H1 (cell line): ENCODE measurements around the gene GIMAP5. TPM values are rescaled to one million over a fixed set of nuclear protein-coding genes. Genes with fewer than 3 reads are reported as not detected.

Experiments
- CTCF ChIA-PET: fragments of 300-600 bp; sonication (Branson Sonifier 250); formaldehyde crosslinking; loops from one replicate; lab custom pipeline; 2021; ENCODE audit not compliant: partially characterized antibody; lab: Charles Lee
- POLR2A ChIA-PET: fragments of 300-600 bp; sonication (Branson Sonifier 250); formaldehyde crosslinking; loops from one replicate; lab custom pipeline; 2021; ENCODE audit warnings: inconsistent platforms; ENCODE audit not compliant: partially characterized antibody; lab: Charles Lee
- DNase-seq, 2 experiments: peaks; one replicate each; pipeline versions ENCODE4 v3.0.0 to v3.0.0-alpha.2; 2010 to 2022; ENCODE audit warnings: low spot score in 2 of 2, low read depth in 1 of 2, mixed read lengths in 1 of 2
- FAIRE-seq: peaks from 2 replicates; lab custom pipeline; 2011; peaks lifted over from hg19 to GRCh38; lab: Jason Lieb, UNC
- H2AFZ ChIP-seq: 2 replicates; pipeline ENCODE4 v1.8.1; 2012; ENCODE audit warnings: low read length, inconsistent platforms
- H2AK5ac ChIP-seq: 2 replicates; pipeline ENCODE4 v1.6.1; 2013; ENCODE audit warnings: low read depth, low read length
- H2BK120ac ChIP-seq: replicated peaks from 2 replicates; pipeline ENCODE3; 2013; ENCODE audit warnings: low read depth, low read length, inconsistent platforms
- H2BK12ac ChIP-seq: 2 replicates; pipeline ENCODE4 v1.6.1; 2013; ENCODE audit warnings: low read depth, low read length
- H2BK15ac ChIP-seq: 2 replicates; pipeline ENCODE4 v1.6.1; 2013; ENCODE audit warnings: low read length
- H2BK20ac ChIP-seq: 2 replicates; pipeline ENCODE4 v1.6.1; 2013; ENCODE audit warnings: low read length
- H2BK5ac ChIP-seq: 2 replicates; pipeline ENCODE4 v1.6.1; 2013; ENCODE audit warnings: low read depth, low read length
- H3K14ac ChIP-seq: 2 replicates; pipeline ENCODE4 v1.6.1; 2013; ENCODE audit warnings: inconsistent platforms; ENCODE audit not compliant: insufficient read length
- H3K18ac ChIP-seq: 2 replicates; pipeline ENCODE4 v1.6.1; 2013; ENCODE audit warnings: low read length; ENCODE audit errors: extremely low read depth
- H3K23ac ChIP-seq: 2 replicates; pipeline ENCODE4 v1.6.1; 2013; ENCODE audit warnings: inconsistent platforms; ENCODE audit not compliant: insufficient read length
- H3K23me2 ChIP-seq: 2 replicates; pipeline ENCODE4 v1.6.1; 2013; ENCODE audit warnings: low read depth, low read length
- H3K27ac ChIP-seq: 2 replicates; pipeline ENCODE4 v1.6.1; 2011; ENCODE audit warnings: low read depth, low read length, inconsistent platforms
- H3K27me3 ChIP-seq, 4 experiments: replicated peaks in 1 of 4; 1 replicate in 1 of 4; 2 replicates in 3 of 4; pipeline versions ENCODE4 v1.6.1 to v1.8.1; 2011 to 2013; ENCODE audit warnings: low read length in 3 of 4, mild to moderate bottlenecking in 3 of 4, inconsistent platforms in 2 of 4, mixed read lengths in 2 of 4, moderate library complexity in 1 of 4; ENCODE audit not compliant: control insufficient read depth in 3 of 4, insufficient read depth in 3 of 4; ENCODE audit errors: extremely low read depth in 1 of 4
- H3K36me3 ChIP-seq, 4 experiments: 2 replicates each; pipeline versions ENCODE4 v1.6.1 to v1.8.1; 2011 to 2013; ENCODE audit warnings: mild to moderate bottlenecking in 4 of 4, low read length in 3 of 4, moderate library complexity in 2 of 4, control low read depth in 1 of 4, inconsistent platforms in 1 of 4; ENCODE audit not compliant: insufficient read depth in 4 of 4, control insufficient read depth in 2 of 4
- H3K4ac ChIP-seq: replicated peaks from 2 replicates; pipeline ENCODE3; 2013; ENCODE audit warnings: low read length, low read depth, mixed read lengths, inconsistent platforms; ENCODE audit not compliant: insufficient read length
- H3K4me1 ChIP-seq, 4 experiments: replicated peaks in 1 of 4; 1 replicate in 1 of 4; 2 replicates in 3 of 4; pipeline versions ENCODE4 v1.6.1 to v1.8.1; 2011 to 2013; ENCODE audit warnings: low read length in 3 of 4, inconsistent platforms in 2 of 4, mixed read lengths in 1 of 4; ENCODE audit not compliant: insufficient read depth in 4 of 4, control insufficient read depth in 3 of 4
- H3K4me2 ChIP-seq, 2 experiments: 2 replicates each; pipeline versions ENCODE4 v1.6.1 to v1.8.1; 2011 to 2013; ENCODE audit warnings: low read depth in 2 of 2, low read length in 2 of 2, control low read depth in 1 of 2, inconsistent platforms in 1 of 2, mild to moderate bottlenecking in 1 of 2; ENCODE audit not compliant: insufficient read depth in 1 of 2
- H3K4me3 ChIP-seq, 4 experiments: fragments of 200-600, 300-600 bp in 1 of 4; sonication (generic), shearing (Covaris generic), sonication (Bioruptor Twin) in 1 of 4; 2 replicates each; pipeline versions ENCODE4 v1.5.1 to v1.8.1; 2011 to 2016; ENCODE audit warnings: low read length in 4 of 4, low read depth in 3 of 4, control low read depth in 2 of 4, inconsistent platforms in 2 of 4, mild to moderate bottlenecking in 2 of 4, mixed read lengths in 1 of 4, moderate library complexity in 1 of 4; ENCODE audit not compliant: insufficient read depth in 2 of 4; ENCODE audit errors: extremely low read depth in 1 of 4
- H3K56ac ChIP-seq: replicated peaks from 2 replicates; pipeline ENCODE3; 2013; ENCODE audit warnings: low read depth, mild to moderate bottlenecking, mixed read lengths, low read length, inconsistent platforms; ENCODE audit not compliant: insufficient read length
- H3K79me1 ChIP-seq: 2 replicates; pipeline ENCODE4 v1.6.1; 2013; ENCODE audit warnings: low read depth, low read length, control low read depth
- H3K79me2 ChIP-seq, 2 experiments: 2 replicates each; pipeline versions ENCODE4 v1.6.1 to v1.8.1; 2012 to 2013; ENCODE audit warnings: low read length in 2 of 2, mild to moderate bottlenecking in 2 of 2, inconsistent platforms in 1 of 2; ENCODE audit not compliant: insufficient read depth in 2 of 2, control insufficient read depth in 1 of 2
- H3K9ac ChIP-seq, 4 experiments: replicated peaks in 1 of 4; 1 replicate in 1 of 4; 2 replicates in 3 of 4; pipeline versions ENCODE4 v1.6.1 to v1.8.1; 2011 to 2013; ENCODE audit warnings: low read depth in 3 of 4, low read length in 3 of 4, control low read depth in 2 of 4, mild to moderate bottlenecking in 2 of 4, moderate library complexity in 2 of 4, inconsistent platforms in 1 of 4; ENCODE audit errors: extremely low read depth in 1 of 4
- H3K9me3 ChIP-seq, 2 experiments: 2 replicates each; pipeline versions ENCODE4 v1.6.1 to v1.8.1; 2012 to 2013; ENCODE audit warnings: mild to moderate bottlenecking in 2 of 2, moderate library complexity in 2 of 2, control low read depth in 1 of 2, inconsistent platforms in 1 of 2, low read depth in 1 of 2, low read length in 1 of 2, mixed read lengths in 1 of 2; ENCODE audit not compliant: insufficient read depth in 2 of 2
- H4K20me1 ChIP-seq, 2 experiments: replicated peaks in 1 of 2; 2 replicates each; pipeline versions ENCODE3 to v1.8.1; 2011 to 2013; ENCODE audit warnings: inconsistent platforms in 2 of 2, low read length in 2 of 2, mild to moderate bottlenecking in 1 of 2; ENCODE audit not compliant: insufficient read depth in 2 of 2, control insufficient read depth in 1 of 2
- H4K5ac ChIP-seq: 2 replicates; pipeline ENCODE4 v1.6.1; 2013; ENCODE audit warnings: low read length, low read depth, mixed read lengths, inconsistent platforms; ENCODE audit not compliant: insufficient read length
- H4K8ac ChIP-seq: 2 replicates; pipeline ENCODE4 v1.8.0; 2013; ENCODE audit warnings: mild to moderate bottlenecking, moderate library complexity, low read length, inconsistent platforms; ENCODE audit not compliant: insufficient read depth; ENCODE audit errors: extremely low read depth
- H4K91ac ChIP-seq: replicated peaks from 2 replicates; pipeline ENCODE3; 2013; ENCODE audit warnings: low read length, mixed read lengths, inconsistent platforms; ENCODE audit not compliant: insufficient read length
- RBBP5 ChIP-seq: IDR thresholded peaks from 2 replicates; pipeline ENCODE4 v1.7.1; 2012; ENCODE audit warnings: low read depth, mild to moderate bottlenecking, inconsistent platforms, low read length, moderate library complexity, borderline replicate concordance
- WGBS, 2 experiments: shearing (Covaris generic) in 1 of 2; methylation state at CpG; one replicate each; pipeline versions ENCODE4 v1.1.6 to v1.1.7; 2013 to 2015; ENCODE audit warnings: low lambda C conversion rate in 2 of 2, mixed read lengths in 2 of 2, inconsistent platforms in 1 of 2, low coverage in 1 of 2, missing lambda C conversion rate in 1 of 2; ENCODE audit not compliant: insufficient replicate concordance in 2 of 2, insufficient coverage in 1 of 2, insufficient read length in 1 of 2; ENCODE audit errors: extremely low coverage in 1 of 2, missing lambda C conversion rate in 1 of 2; 5-methylcytosine and 5-hydroxymethylcytosine counted together
- polyA plus RNA-seq, 7 experiments: library from polyadenylated mRNA; depleted of rRNA in 3 of 7; stranded (reverse) in 5 of 7; unstranded in 2 of 7; fragments of >200 nt in 5 of 7; fragments of 200-250 nt in 2 of 7; gene quantifications; 1 replicate in 5 of 7; 2 replicates in 1 of 7; 4 replicates in 1 of 7; pipeline versions ENCODE4 v1.2.1 to v1.2.3, GENCODE V29; 2011 to 2013; ENCODE audit warnings: missing spikeins in 2 of 7, mixed read lengths in 2 of 7
- total RNA-seq: library from RNA; stranded (reverse); fragmentation: NEBNext Ultra II Directional; extraction: Animal tissue kit (Norgen Biotek cat#: 25700); gene quantifications from 2 replicates; pipeline ENCODE4 v1.2.1, GENCODE V29; 2021

Gene GIMAP5
- total and polyA plus RNA-seq, 2 of the 8 experiments (the other 6 are each of a cell fraction or from before 2014, with no cell fraction given) = not detected

GRCh38 chr7:150723467-150723866 is 13.8 kb upstream of the GIMAP5 start:
- CTCF ChIA-PET = interaction anchor here (0.6 kb wide), 1 partner anchor 20 kb away, joined by 3 read pairs; no protein-coding TSS in a partner anchor
- Histone ChIP-seq H2BK5ac (no peak overlapping the region), H2AK5ac (no peak overlapping the region), H4K8ac (no peak overlapping the region), H3K18ac (no peak overlapping the region), H3K4me2 (no peak overlapping the region), H3K4me1 (no peaks in the 10 kb centered on the region), H2BK20ac (no peak overlapping the region), H3K23me2 (no peaks in the 10 kb centered on the region), H3K36me3 (no peaks in the 10 kb centered on the region), H4K91ac (no peak overlapping the region), H4K5ac (no peak overlapping the region), H3K27me3 (peaks cover 0 to 7% (median 4%) of the 10 kb centered on the region in 4 experiments; a peak in 4 of 7 replicates), H3K23ac (no peak overlapping the region), H3K9me3 (peaks cover 5 to 8% of the 10 kb centered on the region in 2 experiments; a peak in 3 of 4 replicates), H3K4ac (no peak overlapping the region), H3K4me3 (no peak overlapping the region), H2BK120ac (no peak overlapping the region), H3K27ac (no peak overlapping the region), H3K79me2 (no peaks in the 10 kb centered on the region), H2AFZ (no peak overlapping the region), H2BK12ac (no peak overlapping the region), H2BK15ac (no peak overlapping the region), H3K9ac (no peak overlapping the region), H3K79me1 (no peaks in the 10 kb centered on the region), H3K14ac (no peak overlapping the region), H3K56ac (no peak overlapping the region), H4K20me1 (no peaks in the 10 kb centered on the region)
- FAIRE-seq (no peak), DNase-seq (no peak)
- WGBS, 2 experiments = 86% methylated on average over 1 of the region's 1 CpG; no CpG with 5 or more reads in 1 of the 2 experiments
- POLR2A ChIA-PET = no interaction called here
- no peak for TF ChIP-seq RBBP5
